Measurements from ENCODE around the gene PERM1. TPM values are rescaled to one million over a fixed set of nuclear protein-coding genes. Genes with fewer than 3 reads are reported as not detected.
A peak's percentile ranks its signal among the peaks of the same experiment; 100 is the strongest.
"Not testable (repeated sequence)": the region's sequence is repeated elsewhere in the genome, so short reads cannot be mapped to it uniquely, and the experiment has no call there.

The PERM1 gene
- total RNA-seq, 1 experiment from 2014 or later = not detected

- TF ChIP-seq CTCF (IDR thresholded peaks at IDR 0.05; ENCODE audit: unreplicated experiment) = no peak
- intact Hi-C loops (cut with micrococcal nuclease; ENCODE audit: unreplicated experiment) = no loop called here
- no peak for DNase-seq
- BruUV-seq (replicated peaks) = no TSS peak
- H3K4me1 Mint-ChIP-seq (ENCODE audit: low read depth, unreplicated experiment) = peaks cover 18% of the 10 kb centered on the region
- peaks cover 24% of the 10 kb centered on the region for H3K36me3 Mint-ChIP-seq (ENCODE audit: insufficient read depth, unreplicated experiment)
- H3K9me3 Mint-ChIP-seq (ENCODE audit: low read depth, unreplicated experiment) = no peaks in the 10 kb centered on the region
- H3K27me3 Mint-ChIP-seq (ENCODE audit: unreplicated experiment) = peaks cover 34% of the 10 kb centered on the region
- CTCF ChIA-PET = no interaction called here
- H3K4me3 Mint-ChIP-seq (ENCODE audit: low read depth, unreplicated experiment) = no peak overlapping the region
- H3K27ac Mint-ChIP-seq (ENCODE audit: unreplicated experiment) = no peak overlapping the region
Observed at GRCh38 chr1:978835-979743, 2.8 kb downstream of the PERM1 start.

- no peak for DNase-seq
- TF ChIP-seq CTCF (IDR thresholded peaks at IDR 0.05; ENCODE audit: unreplicated experiment) = no peak
- CTCF ChIA-PET = no interaction called here
- peak overlapping the region; percentile 58 for H3K4me3 Mint-ChIP-seq (ENCODE audit: low read depth, unreplicated experiment)
- H3K4me1 Mint-ChIP-seq (ENCODE audit: low read depth, unreplicated experiment) = peaks cover 18% of the 10 kb centered on the region
- peaks cover 28% of the 10 kb centered on the region for H3K36me3 Mint-ChIP-seq (ENCODE audit: insufficient read depth, unreplicated experiment)
- intact Hi-C loops (cut with micrococcal nuclease; ENCODE audit: unreplicated experiment) = no loop called here
- H3K27me3 Mint-ChIP-seq (ENCODE audit: unreplicated experiment) = peaks cover 27% of the 10 kb centered on the region
- BruUV-seq (replicated peaks) = no TSS peak
- H3K27ac Mint-ChIP-seq (ENCODE audit: unreplicated experiment) = peak overlapping the region; percentile 82
- H3K9me3 Mint-ChIP-seq (ENCODE audit: low read depth, unreplicated experiment) = no peaks in the 10 kb centered on the region
Observed at GRCh38 chr1:978069-978834, 3.6 kb downstream of the PERM1 start.

- intact Hi-C loops (cut with micrococcal nuclease; ENCODE audit: unreplicated experiment); H3K9me3 Mint-ChIP-seq (ENCODE audit: low read depth, unreplicated experiment); H3K27ac Mint-ChIP-seq (ENCODE audit: unreplicated experiment); DNase-seq; BruUV-seq (replicated peaks): not testable (repeated sequence)
- Mint-ChIP-seq H3K4me1 (ENCODE audit: low read depth, unreplicated experiment) (peaks cover 18% of the 10 kb centered on the region), H3K27me3 (ENCODE audit: unreplicated experiment) (peaks cover 13% of the 10 kb centered on the region), H3K4me3 (ENCODE audit: low read depth, unreplicated experiment) (peak overlapping the region; percentile 66), H3K36me3 (ENCODE audit: insufficient read depth, unreplicated experiment) (peaks cover 30% of the 10 kb centered on the region)
- CTCF ChIA-PET = interaction anchor here (1.4 to 1.7 kb wide), 2 partner anchors 10 to 72 kb away, joined by 6 to 7 read pairs; partner anchors contain the start of gene PLEKHN1
Observed at GRCh38 chr1:976791-977190, 5.1 kb downstream of the PERM1 start.

GRCh38 chr1:975896-976683, 5.8 kb downstream of the PERM1 start:
- intact Hi-C loops (cut with micrococcal nuclease; ENCODE audit: unreplicated experiment) = no loop called here
- no TSS peak for BruUV-seq (replicated peaks)
- Mint-ChIP-seq H3K4me3 (ENCODE audit: low read depth, unreplicated experiment) (peak overlapping the region; percentile 66), H3K4me1 (ENCODE audit: low read depth, unreplicated experiment) (peaks cover 18% of the 10 kb centered on the region), H3K36me3 (ENCODE audit: insufficient read depth, unreplicated experiment) (peaks cover 30% of the 10 kb centered on the region), H3K27me3 (ENCODE audit: unreplicated experiment) (peaks cover 13% of the 10 kb centered on the region), H3K9me3 (ENCODE audit: low read depth, unreplicated experiment) (no peaks in the 10 kb centered on the region), H3K27ac (ENCODE audit: unreplicated experiment) (peak overlapping the region; percentile 74)
- CTCF ChIA-PET = interaction anchor here (0.5 to 1.7 kb wide), 6 partner anchors 9 to 907 kb away, joined by 3 to 7 read pairs (median 3); partner anchors contain the start of genes NOC2L and PLEKHN1
- peak; percentile 78 for TF ChIP-seq CTCF (IDR thresholded peaks at IDR 0.05; ENCODE audit: unreplicated experiment)
- DNase-seq = peak; percentile 87

Measured in Calu3 (cell line).